Measurements from ENCODE around the gene TRIM17.

TRIM17 gene

GRCh38 chr1:228411548-228412430 lies 4.9 kb downstream of the TRIM17 start:
- in situ Hi-C loops (cut with MboI; ENCODE audit: low pct_unique_long_range_greater_than_20kb, low sequenced_read_pairs, unreplicated experiment): no loop called here
- DNase-seq (ENCODE audit: low spot score): no peak
- no peak for TF ChIP-seq CTCF (IDR thresholded peaks at IDR 0.05; ENCODE audit: extremely low read depth, insufficient read depth, missing control alignments)

GRCh38 chr1:228411121-228411520 lies 5.5 kb downstream of the TRIM17 start:
- DNase-seq (ENCODE audit: low spot score): no peak
- in situ Hi-C loops (cut with MboI; ENCODE audit: low pct_unique_long_range_greater_than_20kb, low sequenced_read_pairs, unreplicated experiment): no loop called here
- TF ChIP-seq CTCF (IDR thresholded peaks at IDR 0.05; ENCODE audit: extremely low read depth, insufficient read depth, missing control alignments): no peak

- in situ Hi-C loops (cut with MboI; ENCODE audit: low pct_unique_long_range_greater_than_20kb, low sequenced_read_pairs, unreplicated experiment): no loop called here
- no peak for DNase-seq (ENCODE audit: low spot score)
- no peak for TF ChIP-seq CTCF (IDR thresholded peaks at IDR 0.05; ENCODE audit: extremely low read depth, insufficient read depth, missing control alignments)
Observed at GRCh38 chr1:228410671-228411070, 6.0 kb downstream of the TRIM17 start.

GRCh38 chr1:228410015-228410414 lies 6.6 kb downstream of the TRIM17 start:
- no peak for TF ChIP-seq CTCF (IDR thresholded peaks at IDR 0.05; ENCODE audit: extremely low read depth, insufficient read depth, missing control alignments)
- in situ Hi-C loops (cut with MboI; ENCODE audit: low pct_unique_long_range_greater_than_20kb, low sequenced_read_pairs, unreplicated experiment): no loop called here
- DNase-seq (ENCODE audit: low spot score): no peak

- DNase-seq (ENCODE audit: low spot score): no peak
- in situ Hi-C loops (cut with MboI; ENCODE audit: low pct_unique_long_range_greater_than_20kb, low sequenced_read_pairs, unreplicated experiment): no loop called here
- TF ChIP-seq CTCF (IDR thresholded peaks at IDR 0.05; ENCODE audit: extremely low read depth, insufficient read depth, missing control alignments): no peak
Observed at GRCh38 chr1:228408869-228409805, 7.5 kb downstream of the TRIM17 start.

GRCh38 chr1:228408041-228408868 lies 8.4 kb downstream of the TRIM17 start:
- no peak for TF ChIP-seq CTCF (IDR thresholded peaks at IDR 0.05; ENCODE audit: extremely low read depth, insufficient read depth, missing control alignments)
- in situ Hi-C loops (cut with MboI; ENCODE audit: low pct_unique_long_range_greater_than_20kb, low sequenced_read_pairs, unreplicated experiment): no loop called here

More at GRCh38 chr1:228408041-228408868, 8.4 kb downstream of the TRIM17 start:
- DNase-seq (ENCODE audit: low spot score): no peak

Data from GM13977 (cell line).